ENCODE measurements around the gene TUBG2.
"Not testable (repeated sequence)": the region's sequence is repeated elsewhere in the genome, so short reads cannot be mapped to it uniquely, and the experiment has no call there.

TUBG2 gene

DNA sequence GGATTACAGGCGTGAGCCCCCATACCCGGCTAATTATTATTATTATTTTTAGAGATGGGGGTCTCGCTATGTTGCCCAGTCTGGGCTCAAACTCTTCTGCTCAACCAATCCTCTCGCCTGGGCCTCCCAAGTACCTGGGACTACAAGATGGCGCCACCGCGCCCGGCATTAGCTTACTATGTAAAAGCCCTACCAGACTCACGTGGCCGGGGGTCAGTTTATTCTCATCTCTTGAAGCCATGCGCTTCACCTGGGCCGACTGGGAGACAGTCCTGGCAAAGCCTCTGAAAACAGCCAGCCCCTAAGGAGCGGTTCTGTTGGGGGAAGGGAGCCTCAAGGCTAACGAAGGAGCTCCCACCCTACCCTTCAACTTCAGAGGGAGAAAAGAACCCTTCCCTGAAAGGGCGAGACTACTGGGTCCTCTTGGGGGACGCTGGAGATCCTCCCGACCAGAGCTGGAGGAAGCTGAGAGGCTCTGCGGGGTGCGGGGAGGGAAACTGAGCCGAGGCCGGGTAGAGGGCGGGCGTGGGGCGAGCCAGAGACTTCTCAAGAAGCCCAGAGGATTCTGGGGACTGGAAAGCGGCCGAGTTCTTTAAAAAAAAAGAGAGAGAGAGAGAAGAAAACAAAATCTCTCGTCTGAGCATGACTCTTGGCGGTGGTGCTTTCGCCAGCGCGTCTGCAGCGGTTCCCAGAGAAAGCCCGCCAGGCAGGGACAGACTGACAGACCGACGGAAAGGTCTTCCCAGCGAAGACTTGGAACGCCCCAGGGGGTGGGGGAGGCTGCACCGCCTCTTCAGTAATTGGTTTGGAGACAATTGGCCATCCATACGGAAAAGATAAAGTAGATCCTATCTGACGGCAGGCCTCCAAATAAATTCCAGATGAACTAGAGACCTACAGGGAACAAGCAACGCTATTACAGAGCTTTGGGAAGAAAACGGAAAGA lies 5.6 kb upstream of the TUBG2 start:
- DNase-seq (ENCODE audit: low read depth, low spot score): no peak

DNA sequence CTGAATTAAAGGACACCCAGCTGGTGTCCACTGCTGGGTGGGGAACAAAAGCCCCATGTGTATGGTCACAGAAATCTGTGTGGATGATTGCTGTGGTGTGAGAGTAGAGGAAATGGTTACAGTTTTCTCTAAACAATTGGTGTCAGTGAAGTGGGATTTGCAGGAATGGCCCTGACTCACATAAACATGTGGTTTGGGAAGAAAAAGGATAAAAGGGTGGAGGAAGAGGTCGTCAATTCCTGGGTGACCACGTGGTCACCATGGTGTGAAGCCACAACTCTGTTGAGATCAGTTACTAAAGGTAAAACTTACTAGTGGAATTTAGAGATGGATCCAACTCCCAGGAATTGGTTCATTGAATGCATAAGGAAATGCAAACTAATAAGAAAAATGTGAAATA lies 3.6 kb upstream of the TUBG2 start:
- no peak for DNase-seq (ENCODE audit: low read depth, low spot score)

DNA sequence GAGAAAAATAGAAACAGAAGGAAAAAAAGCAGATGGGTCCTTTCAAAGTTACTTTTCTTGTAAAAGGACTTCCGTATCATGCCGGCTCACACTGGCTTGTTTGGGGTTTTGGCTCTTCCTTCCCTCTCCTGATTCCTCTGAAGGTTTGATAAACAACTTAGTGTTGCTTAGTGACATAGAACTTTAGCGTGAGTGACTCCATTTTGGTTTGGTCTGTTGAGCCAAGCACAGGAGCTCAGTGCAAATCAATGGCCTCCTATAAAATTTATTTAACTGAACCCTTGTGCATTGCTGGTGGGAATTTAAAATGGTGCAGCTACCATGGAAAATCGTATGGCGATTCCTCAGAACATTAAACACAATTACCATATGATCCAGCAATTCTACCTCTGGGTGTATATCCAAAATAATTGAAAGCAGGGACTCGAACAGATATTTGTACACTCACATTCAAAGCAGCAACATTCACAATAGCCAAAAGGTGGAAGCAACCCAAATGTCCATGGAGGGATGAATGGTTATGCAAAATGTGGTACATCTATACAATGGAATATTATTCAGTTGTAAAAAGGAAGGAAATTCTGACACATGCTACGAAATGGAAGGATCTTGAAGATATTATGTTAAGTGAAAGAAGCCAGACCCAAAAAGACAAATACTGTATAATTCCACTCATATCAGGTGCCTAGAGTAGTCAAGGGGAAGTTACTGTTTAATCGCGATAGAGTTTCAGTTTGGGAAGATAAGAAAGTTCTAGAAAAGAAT lies 1.1 kb upstream of the TUBG2 start:
- no peak for DNase-seq (ENCODE audit: low read depth, low spot score)

DNA sequence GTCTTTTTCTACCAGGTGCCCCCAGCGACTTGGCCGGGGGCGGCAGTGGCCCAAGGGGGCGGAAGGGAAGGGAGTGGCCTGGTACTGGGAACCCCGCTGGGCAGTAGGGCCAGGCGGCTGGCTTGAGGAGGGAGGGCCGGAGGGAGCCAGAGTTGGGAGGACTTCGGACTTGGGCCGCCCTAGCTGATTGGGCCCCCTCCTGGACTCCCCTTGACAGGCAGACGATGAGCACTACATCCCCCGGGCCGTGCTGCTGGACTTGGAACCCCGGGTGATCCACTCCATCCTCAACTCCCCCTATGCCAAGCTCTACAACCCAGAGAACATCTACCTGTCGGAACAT lies 819 bp downstream of the TUBG2 start:
- not testable (repeated sequence) for DNase-seq (ENCODE audit: low read depth, low spot score)

DNA sequence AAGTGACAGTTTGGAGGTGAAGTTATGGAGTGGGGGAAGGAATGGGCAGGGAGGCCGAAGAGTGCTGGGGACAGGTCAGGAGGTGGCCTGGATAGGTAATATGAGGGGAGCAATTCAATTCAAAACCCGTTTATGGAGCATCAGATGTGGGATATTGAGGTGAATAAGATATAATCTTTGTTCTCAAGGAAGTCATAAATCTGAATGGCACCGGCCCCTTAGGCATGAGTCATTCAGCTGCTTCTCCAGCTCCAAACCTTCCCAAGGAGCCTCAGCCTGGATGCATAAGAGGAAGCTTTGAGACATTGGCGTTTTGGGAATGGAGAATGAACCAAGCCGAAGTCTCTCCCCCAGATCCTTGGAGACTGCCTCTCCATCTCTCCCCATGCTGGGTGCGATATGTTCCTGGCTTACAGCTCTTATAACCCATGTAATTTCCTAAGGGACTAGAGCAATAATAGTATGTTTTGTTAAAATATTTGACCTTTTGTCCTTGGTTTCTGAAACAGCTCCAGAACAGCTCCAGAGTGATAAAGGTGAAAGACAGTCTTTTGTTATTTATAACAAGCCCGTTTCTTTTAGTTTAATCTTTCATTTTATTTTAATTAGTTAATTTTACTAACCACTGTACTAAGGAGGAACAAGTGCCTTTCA lies 1.7 kb downstream of the TUBG2 start:
- no peak for DNase-seq (ENCODE audit: low read depth, low spot score)

DNA sequence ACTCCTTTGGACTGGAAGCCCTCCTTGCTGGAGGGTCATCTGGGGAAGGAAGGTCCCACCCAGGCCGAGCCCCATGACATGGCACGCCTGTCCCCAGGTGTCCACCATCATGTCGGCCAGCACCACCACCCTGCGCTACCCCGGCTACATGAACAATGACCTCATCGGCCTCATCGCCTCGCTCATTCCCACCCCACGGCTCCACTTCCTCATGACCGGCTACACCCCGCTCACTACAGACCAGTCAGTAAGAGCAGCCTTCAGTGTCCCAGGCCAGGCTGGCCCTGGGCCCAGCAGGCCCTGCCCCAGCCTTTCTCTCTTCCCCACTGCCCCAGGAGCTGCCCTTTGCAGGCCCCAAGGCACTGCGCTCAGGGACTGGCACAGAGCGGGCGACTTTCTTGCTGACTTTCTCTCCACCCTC lies 6.5 kb downstream of the TUBG2 start:
- no peak for DNase-seq (ENCODE audit: low read depth, low spot score)

DNA sequence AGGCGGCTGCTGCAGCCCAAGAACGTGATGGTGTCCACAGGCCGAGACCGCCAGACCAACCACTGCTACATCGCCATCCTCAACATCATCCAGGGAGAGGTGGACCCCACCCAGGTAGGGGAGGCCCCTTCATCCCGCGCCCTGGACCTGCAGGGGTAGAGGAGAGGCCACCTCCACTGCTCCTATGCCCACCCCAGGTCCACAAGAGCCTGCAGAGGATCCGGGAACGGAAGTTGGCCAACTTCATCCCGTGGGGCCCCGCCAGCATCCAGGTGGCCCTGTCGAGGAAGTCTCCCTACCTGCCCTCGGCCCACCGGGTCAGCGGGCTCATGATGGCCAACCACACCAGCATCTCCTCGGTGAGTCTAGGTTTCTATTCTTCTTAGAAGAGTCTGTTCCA lies 7.0 kb downstream of the TUBG2 start:
- not testable (repeated sequence) for DNase-seq (ENCODE audit: low read depth, low spot score)

DNA sequence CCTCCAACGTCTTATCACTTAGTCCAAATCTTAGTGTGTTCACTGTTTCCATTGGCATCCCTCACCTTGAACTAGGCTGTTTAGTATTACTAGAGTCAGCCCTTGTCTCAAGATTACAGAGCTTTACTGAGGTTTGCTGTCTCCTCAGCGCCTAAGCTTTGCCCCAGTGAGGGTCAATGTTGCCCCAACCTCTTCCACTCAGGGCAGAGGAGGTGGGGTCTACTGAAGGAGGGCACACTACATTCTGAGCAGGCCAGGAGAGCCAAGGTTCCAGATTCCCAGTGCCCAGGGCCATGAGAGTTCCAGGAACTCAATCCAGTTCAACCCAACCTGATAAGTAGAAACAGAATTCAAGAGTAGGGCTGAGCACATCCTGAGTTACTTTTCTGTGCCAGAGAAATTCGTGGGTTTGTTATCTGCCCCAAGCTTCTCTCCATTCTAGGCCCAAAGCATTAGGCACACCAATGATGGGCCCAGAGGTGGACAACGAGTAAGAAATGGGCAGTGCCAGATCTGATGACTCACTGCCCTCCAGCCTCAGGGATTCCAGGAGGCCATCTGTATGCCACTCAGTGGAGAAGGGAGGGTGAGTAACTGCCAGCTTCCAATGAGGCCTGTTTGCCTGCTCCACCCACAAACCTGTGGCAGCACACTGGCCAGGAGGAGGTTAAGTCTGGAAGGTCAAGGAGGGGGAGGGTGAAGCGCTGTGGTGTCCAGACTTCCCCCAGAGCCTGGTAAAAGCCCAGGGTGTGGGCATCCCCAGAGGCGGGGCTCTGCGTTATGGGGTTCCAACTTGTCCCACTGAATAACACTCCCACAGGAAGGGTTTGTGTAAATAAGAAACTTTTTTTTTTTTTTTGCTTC lies 8.2 kb downstream of the TUBG2 start:
- DNase-seq (ENCODE audit: low read depth, low spot score): no peak

DNA sequence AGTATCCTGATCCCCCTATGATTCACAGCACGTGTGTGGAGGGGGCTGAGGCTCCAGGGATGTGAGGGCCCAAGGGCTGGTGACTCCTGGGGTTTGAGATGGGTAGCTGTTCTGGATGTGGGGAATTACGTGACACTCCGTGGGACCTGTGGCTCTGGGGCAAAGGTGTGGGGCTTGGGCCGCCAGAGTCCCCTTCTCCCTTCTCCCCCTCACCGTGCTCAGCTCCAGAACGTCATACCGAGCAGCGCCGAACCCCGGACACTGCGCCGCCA lies 10.6 kb downstream of the TUBG2 start:
- no peak for DNase-seq (ENCODE audit: low read depth, low spot score)

DNA sequence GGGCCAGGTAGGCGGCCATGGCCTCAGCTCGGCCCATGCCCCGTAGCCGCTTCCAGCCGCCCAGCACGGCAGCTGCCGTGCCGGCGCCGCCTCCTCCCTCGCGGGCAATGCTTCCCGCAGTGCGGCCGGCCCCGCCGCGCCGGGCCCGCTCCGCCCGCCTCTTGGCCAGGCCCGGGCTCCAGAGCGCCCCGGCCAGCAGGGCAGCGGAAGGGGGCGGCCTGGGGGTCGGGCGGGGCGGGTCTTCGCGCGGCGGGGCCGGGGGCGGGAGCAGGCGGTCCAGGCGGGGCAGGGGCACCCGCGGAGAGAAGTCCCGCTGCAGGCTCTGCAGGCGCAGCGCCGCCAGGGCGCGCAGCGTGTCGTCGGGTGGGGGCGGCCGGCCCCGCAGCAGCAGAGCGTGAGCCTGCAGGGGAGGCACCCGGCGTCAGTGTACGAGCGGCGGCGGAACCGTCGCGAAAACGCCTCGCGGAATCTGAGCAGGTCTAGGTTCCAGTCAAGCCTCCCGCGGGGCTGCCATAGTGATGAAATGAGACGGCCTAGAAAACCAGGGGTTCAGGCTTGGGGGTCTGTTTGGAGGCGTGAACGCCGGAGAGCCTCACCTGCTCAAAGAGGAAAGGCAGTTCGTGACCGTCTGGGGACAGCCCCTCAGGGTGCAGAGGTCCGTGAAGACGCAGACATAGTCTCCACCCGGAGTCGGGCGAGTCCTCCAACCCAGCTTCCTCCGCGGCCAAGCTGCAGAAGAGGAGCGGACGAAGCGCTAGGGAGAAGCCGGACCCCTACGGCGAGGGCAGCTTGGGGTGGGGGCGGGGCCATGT lies 11.1 kb downstream of the TUBG2 start:
- DNase-seq (ENCODE audit: low read depth, low spot score): no peak

DNA sequence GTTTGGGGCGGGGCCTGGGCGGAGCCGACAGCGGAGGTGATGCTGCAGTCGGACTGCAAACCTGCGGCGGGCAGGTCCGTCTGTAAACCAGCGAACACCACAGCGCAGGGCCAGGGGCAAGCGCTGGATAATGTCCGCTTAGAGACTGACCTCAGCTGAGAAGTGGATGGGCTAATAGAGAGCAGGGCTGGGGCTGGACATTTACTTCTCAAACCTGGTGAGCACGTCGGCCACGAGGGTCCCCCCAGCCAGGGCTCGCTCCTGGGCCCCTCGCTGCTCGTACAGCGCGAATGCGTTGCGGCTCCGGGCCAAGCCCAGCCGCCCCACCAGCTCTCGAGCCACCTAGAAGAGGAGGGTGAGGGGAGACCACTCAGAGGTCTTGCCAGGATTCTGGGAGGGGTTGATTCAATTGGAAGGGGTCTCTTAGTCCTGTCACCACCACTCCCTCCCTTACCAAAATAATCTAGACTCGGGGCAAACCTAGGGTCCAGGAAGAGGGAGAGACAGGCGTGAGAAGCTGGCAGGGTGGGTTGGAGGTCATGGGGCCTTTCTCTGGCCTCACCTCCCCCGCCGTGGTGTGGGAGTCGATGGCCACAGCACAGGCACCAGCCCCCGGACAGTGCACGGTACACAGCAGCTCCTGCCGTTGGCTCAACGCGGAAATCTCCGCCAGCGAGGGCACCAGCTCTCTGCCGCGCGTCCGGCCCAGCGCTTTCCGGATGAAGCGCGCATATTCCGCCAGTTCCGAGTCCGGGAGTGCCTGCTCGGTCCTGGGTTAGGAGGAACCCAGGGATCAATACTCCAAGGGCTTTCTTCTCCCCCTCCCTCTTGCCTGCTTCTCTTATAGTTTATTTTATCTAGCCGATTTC lies 11.9 kb downstream of the TUBG2 start:
- DNase-seq (ENCODE audit: low read depth, low spot score): no peak

DNA sequence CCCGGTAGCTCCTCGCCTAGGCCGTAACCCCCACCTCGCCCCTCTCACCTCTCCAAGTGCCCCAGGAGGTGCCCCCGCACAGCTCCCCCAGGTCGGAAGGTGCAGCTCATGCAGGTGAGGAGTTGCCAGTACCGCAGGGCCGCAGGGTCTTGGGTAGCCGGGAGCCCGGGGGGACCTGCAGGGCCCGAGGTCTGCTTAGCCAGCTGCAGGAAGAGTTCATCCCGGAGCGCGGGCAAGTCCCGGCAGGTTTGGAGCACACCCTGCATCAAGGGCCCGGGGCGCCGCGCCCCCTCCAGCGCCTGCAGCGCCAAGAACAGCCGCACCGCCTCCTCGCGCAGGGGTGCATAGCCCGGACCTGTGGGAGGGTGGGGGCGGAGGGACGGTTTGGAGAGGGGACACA lies 13.0 kb downstream of the TUBG2 start:
- DNase-seq (ENCODE audit: low read depth, low spot score): no peak

DNA sequence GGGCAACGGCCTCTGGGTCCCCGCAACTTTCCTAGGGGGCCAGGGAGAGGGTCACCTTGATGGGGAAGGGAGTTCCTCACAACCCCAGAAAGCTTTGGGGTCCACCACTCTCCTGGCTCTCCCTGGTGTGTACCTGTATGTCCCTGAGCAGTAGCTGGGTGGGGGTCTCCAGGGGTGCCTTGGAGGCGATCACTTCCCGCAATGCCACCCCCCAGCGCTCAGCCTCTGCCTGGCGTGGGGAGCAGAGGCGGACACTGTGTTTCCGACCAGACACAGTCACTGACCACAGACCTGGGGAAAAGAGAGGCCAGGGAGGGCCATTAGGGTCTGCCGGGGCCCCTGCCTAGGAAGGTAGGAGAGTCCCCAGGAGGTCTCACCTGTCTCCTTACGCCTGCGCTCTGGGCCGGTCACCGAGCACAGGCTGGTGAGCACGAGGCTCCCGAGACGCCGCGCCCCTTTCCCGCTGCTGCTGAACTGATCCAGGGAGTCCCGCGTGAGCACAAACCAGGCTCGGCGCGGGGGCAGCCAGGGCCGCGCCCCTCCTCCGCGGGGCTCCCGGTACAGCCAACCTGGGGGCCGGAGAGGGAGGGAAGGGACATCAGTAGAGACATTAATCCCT lies 14.3 kb downstream of the TUBG2 start:
- no peak for DNase-seq (ENCODE audit: low read depth, low spot score)

DNA sequence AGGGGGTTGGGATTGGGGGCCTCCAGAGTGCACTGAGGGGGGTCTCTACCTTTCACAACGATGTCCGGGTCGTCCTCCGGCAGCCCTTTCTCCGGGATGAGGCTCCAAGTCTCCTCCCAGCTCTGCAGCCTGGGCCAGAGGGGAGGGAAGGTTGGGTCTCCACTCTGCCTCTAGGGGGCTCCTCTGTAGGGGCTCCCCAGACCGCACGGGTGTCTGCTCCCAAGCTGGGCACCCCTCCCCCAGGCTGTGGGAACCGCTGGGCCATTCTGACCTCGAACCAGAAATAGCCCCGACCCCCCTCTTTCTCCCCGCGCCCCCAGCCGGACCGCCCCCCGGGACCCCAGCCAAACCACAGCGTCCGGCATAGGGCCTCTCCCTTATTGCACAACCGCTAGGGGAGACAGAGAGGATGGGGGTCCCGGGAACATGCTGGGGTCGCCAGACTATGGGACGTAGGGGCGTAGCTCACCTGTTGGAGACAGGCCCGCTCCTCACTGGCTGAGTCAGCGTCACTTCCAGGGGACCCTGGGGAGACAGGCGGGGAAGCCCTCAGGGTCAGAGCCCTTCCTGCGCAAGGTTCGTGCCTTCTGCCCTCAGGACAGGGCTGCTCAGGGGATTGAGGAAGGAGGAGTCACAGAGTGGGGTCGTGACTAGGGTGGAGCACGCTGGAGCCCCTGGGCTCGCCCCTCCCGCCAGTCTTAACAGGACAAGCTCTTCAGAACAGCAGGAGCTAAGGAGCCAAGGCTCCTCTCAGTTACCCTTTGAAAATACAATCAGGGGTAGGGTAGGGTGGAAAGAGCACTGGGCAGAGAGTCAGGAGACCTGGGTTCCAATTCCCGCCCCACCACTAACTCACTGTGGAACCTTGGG lies 15.0 kb downstream of the TUBG2 start:
- no peak for DNase-seq (ENCODE audit: low read depth, low spot score)

DNA sequence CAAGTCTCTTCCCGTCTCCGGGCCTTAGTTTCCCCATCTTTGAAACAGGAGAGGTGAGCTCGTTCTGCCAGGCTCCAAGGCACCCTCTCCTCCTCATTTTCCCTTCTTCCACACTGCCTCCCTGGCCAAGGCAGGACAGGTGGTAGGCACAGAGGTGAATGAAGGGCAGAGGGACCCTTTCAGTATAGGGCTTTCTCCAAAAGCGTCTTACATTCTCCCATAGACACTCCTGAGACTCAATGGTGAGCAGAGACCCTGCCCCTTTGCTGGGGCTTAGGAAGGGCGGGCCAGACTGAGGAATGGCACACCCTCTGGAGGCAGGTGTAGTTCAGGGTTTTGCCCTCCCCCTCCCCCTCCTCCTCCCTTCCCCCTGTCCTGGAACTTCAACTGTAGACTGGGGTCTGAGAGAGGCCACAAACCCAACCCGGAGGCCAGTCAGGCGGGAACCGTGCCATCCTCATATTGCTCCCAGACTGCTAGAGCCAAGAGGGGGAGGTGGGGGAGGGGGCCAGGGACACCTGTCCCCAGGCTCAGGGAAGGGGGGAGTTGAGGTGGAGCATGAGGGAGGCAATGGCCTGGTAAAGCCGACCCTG lies 15.8 kb downstream of the TUBG2 start:
- no peak for DNase-seq (ENCODE audit: low read depth, low spot score)

DNA sequence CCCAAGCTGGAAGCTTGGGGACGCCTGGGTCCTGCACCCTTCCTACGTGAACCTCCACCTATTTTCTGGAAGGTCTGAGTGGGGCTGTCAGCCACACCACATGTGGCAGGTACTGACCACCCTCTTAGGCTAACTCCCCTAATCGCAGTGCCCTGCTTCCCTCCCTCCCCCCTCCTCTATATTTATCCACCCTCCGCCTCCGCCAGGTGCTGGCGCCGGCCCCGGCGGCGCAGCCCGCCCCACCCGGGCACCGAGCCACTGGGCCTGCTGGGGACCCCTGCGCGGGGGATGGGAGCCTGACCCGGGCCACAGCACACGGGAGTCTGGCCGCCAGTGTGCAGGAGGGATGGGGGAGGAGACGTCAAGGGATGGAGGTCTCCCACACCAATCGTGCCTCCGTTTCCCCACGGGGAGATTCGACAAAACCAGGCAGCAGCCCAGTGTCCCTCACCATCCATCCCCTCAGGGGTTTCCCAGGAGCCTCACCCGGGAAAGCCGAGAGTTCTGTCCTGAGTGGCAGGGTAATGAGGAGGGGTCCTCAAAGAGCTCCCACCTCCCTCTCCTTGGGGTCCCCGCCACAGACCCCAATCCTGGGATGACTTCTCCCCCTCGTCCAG lies 16.4 kb downstream of the TUBG2 start:
- DNase-seq (ENCODE audit: low read depth, low spot score): no peak

DNA sequence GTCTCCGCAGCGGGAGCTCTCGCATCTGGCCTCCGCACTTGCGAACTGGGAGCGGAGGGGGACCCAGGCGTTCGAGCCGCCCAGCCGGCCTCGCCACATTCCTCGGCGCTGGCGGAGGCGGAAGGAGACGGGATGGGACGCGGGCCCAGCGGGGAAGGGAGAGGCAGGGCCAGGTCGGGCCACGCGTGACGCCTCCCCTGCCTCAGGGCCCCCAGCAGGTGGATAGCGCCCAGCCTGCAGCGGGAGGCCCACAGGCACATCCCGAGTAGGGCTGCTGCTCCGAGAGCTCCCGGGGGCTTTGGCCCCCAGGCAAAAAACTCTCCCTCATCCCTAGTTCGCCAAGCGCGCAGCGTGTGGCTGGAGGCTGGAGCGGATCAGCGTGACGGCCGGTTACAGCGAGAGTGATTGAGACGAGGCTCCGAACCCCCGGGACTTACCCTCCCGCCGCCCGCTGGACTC lies 16.9 kb downstream of the TUBG2 start:
- DNase-seq (ENCODE audit: low read depth, low spot score): no peak
